Measurements from ENCODE around the gene UBTD1.

UBTD1 gene

GRCh38 chr10:97500297-97500575, 1.5 kb downstream of the UBTD1 start:
- H3K27ac ChIP-seq (ENCODE audit: low read depth, low read length, severe bottlenecking): no peak overlapping the region
- peaks cover 14% of the 10 kb centered on the region for H3K4me1 ChIP-seq (ENCODE audit: control insufficient read depth, insufficient read depth, low read length, poor library complexity, severe bottlenecking)
- peaks cover 10% of the 10 kb centered on the region for H3K36me3 ChIP-seq (ENCODE audit: control insufficient read depth, insufficient read depth, low read length)
- H3K9me3 ChIP-seq (ENCODE audit: control insufficient read depth, low read length): no peaks in the 10 kb centered on the region
- 66 to 92% methylated on average over 2 of the region's 2 CpGs for WGBS, 2 experiments (ENCODE audit: insufficient coverage in 2 of 2)
- H3K4me3 ChIP-seq (ENCODE audit: extremely low read depth, insufficient read depth, low read length, poor library complexity, severe bottlenecking): peak overlapping the region; percentile 94

DNA sequence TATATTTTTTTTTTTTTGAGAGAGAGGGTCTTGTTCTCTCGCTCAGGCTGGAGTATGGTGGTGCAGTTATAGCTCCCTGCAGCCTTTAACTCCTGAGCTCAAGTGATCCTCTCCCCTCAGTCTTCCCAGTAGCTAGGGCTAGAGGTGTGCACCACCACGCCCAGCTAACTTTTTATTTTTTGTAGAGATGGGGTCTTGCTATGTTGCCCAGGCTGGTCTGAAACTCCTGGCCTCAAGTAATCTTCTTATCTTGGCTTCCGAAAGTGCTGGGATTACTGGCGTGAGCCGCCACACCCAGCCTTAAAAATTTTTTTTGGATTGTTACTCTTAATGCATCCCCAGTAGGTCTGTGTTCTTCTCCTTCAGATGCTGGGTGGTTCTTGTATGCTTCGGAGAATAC, 4.2 kb downstream of the UBTD1 start:
- H3K36me3 ChIP-seq (ENCODE audit: control insufficient read depth, insufficient read depth, low read length): peaks cover 10% of the 10 kb centered on the region
- H3K9me3 ChIP-seq (ENCODE audit: control insufficient read depth, low read length): no peaks in the 10 kb centered on the region
- H3K4me3 ChIP-seq (ENCODE audit: extremely low read depth, insufficient read depth, low read length, poor library complexity, severe bottlenecking): no peak overlapping the region
- peaks cover 7% of the 10 kb centered on the region for H3K4me1 ChIP-seq (ENCODE audit: control insufficient read depth, insufficient read depth, low read length, poor library complexity, severe bottlenecking)
- H3K27ac ChIP-seq (ENCODE audit: low read depth, low read length, severe bottlenecking): no peak overlapping the region
- 100% methylated on average over 1 of the region's 6 CpGs; no CpG with 5 or more reads in 1 of the 2 experiments for WGBS, 2 experiments (ENCODE audit: insufficient coverage in 2 of 2)

- peaks cover 10% of the 10 kb centered on the region for H3K36me3 ChIP-seq (ENCODE audit: control insufficient read depth, insufficient read depth, low read length)
- H3K27ac ChIP-seq (ENCODE audit: low read depth, low read length, severe bottlenecking): no peak overlapping the region
- H3K4me3 ChIP-seq (ENCODE audit: extremely low read depth, insufficient read depth, low read length, poor library complexity, severe bottlenecking): no peak overlapping the region
- 100% methylated on average over 2 of the region's 3 CpGs for WGBS, 2 experiments (ENCODE audit: insufficient coverage in 2 of 2)
- no peaks in the 10 kb centered on the region for H3K9me3 ChIP-seq (ENCODE audit: control insufficient read depth, low read length)
- peaks cover 9% of the 10 kb centered on the region for H3K4me1 ChIP-seq (ENCODE audit: control insufficient read depth, insufficient read depth, low read length, poor library complexity, severe bottlenecking)
Observed at GRCh38 chr10:97503406-97503805, 4.7 kb downstream of the UBTD1 start.

GRCh38 chr10:97505152-97505551, 6.4 kb downstream of the UBTD1 start:
- no peak overlapping the region for H3K4me3 ChIP-seq (ENCODE audit: extremely low read depth, insufficient read depth, low read length, poor library complexity, severe bottlenecking)
- no peak overlapping the region for H3K27ac ChIP-seq (ENCODE audit: low read depth, low read length, severe bottlenecking)
- peaks cover 10% of the 10 kb centered on the region for H3K36me3 ChIP-seq (ENCODE audit: control insufficient read depth, insufficient read depth, low read length)
- no peaks in the 10 kb centered on the region for H3K9me3 ChIP-seq (ENCODE audit: control insufficient read depth, low read length)
- WGBS, 2 experiments (ENCODE audit: insufficient coverage in 2 of 2): no CpG with 5 or more reads among the region's 1 CpG
- peaks cover 9% of the 10 kb centered on the region for H3K4me1 ChIP-seq (ENCODE audit: control insufficient read depth, insufficient read depth, low read length, poor library complexity, severe bottlenecking)

GRCh38 chr10:97506199-97506991, 7.7 kb downstream of the UBTD1 start:
- Histone ChIP-seq H3K9me3 (ENCODE audit: control insufficient read depth, low read length) (no peaks in the 10 kb centered on the region), H3K4me1 (ENCODE audit: control insufficient read depth, insufficient read depth, low read length, poor library complexity, severe bottlenecking) (peaks cover 8% of the 10 kb centered on the region), H3K36me3 (ENCODE audit: control insufficient read depth, insufficient read depth, low read length) (peaks cover 10% of the 10 kb centered on the region), H3K4me3 (ENCODE audit: extremely low read depth, insufficient read depth, low read length, poor library complexity, severe bottlenecking) (no peak overlapping the region), H3K27ac (ENCODE audit: low read depth, low read length, severe bottlenecking) (no peak overlapping the region)
- 82 to 83% methylated on average over 2 to 3 of the region's 3 CpGs for WGBS, 2 experiments (ENCODE audit: insufficient coverage in 2 of 2)

DNA sequence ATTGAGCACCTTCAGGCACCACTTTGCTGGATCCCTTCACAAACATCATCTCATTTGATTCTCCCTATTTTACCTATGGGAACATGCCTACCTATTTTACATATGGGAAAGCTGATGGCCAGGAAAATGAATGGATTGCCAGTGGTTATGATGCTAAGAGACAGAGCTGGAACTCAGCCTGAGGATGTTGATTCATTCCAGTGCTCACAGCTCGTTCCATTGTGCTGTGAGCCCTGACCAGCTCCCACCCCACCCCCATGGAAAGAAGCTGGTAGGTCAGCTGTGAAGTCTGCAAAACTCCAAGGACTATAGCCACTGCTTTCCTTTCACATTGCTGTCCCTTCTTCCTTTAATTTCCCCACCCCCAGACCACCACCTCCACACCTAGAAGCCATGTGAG, 9.6 kb downstream of the UBTD1 start:
- peaks cover 8% of the 10 kb centered on the region for H3K36me3 ChIP-seq (ENCODE audit: control insufficient read depth, insufficient read depth, low read length)
- H3K9me3 ChIP-seq (ENCODE audit: control insufficient read depth, low read length): no peaks in the 10 kb centered on the region
- no CpG with 5 or more reads among the region's 1 CpG for whole genome bisulfite sequencing, 2 experiments (ENCODE audit: insufficient coverage in 2 of 2)
- H3K4me3 ChIP-seq (ENCODE audit: extremely low read depth, insufficient read depth, low read length, poor library complexity, severe bottlenecking): no peak overlapping the region
- H3K27ac ChIP-seq (ENCODE audit: low read depth, low read length, severe bottlenecking): no peak overlapping the region
- peaks cover 8% of the 10 kb centered on the region for H3K4me1 ChIP-seq (ENCODE audit: control insufficient read depth, insufficient read depth, low read length, poor library complexity, severe bottlenecking)

DNA sequence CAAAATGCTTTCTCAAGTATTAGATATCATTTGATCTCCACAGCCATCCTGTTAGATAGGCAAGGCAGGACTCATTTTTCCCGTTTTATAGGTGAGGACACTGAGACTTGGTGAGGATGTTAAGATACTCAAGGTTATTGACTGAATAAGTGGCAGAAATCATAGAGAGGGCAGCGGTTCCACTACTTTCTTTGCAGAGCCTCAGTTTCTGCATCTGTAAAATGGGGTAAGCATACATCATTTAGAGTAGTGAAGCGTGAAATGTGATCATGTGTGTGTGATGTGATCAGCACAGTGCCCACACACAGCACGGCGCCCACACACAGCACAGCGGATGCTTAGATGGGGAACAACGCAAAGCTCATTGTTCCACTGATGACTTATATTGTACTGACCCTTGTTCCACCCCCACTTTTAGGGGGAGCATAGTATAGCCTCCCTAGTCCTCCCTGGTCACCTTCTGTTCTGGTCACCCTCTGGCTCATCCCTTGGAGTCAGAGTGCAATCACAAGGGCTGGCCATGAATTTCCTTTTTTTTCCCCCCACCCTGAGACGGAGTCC, 10.5 kb downstream of the UBTD1 start:
- no peak overlapping the region for H3K27ac ChIP-seq (ENCODE audit: low read depth, low read length, severe bottlenecking)
- peaks cover under 1% of the 10 kb centered on the region for H3K36me3 ChIP-seq (ENCODE audit: control insufficient read depth, insufficient read depth, low read length)
- no peaks in the 10 kb centered on the region for H3K9me3 ChIP-seq (ENCODE audit: control insufficient read depth, low read length)
- WGBS, 2 experiments (ENCODE audit: insufficient coverage in 2 of 2): 95 to 97% methylated on average over 7 of the region's 8 CpGs
- H3K4me1 ChIP-seq (ENCODE audit: control insufficient read depth, insufficient read depth, low read length, poor library complexity, severe bottlenecking): peaks cover 8% of the 10 kb centered on the region
- H3K4me3 ChIP-seq (ENCODE audit: extremely low read depth, insufficient read depth, low read length, poor library complexity, severe bottlenecking): no peak overlapping the region

GRCh38 chr10:97510686-97511085, 12.0 kb downstream of the UBTD1 start:
- Histone ChIP-seq H3K4me1 (ENCODE audit: control insufficient read depth, insufficient read depth, low read length, poor library complexity, severe bottlenecking) (peaks cover 8% of the 10 kb centered on the region), H3K9me3 (ENCODE audit: control insufficient read depth, low read length) (no peaks in the 10 kb centered on the region), H3K27ac (ENCODE audit: low read depth, low read length, severe bottlenecking) (no peak overlapping the region), H3K36me3 (ENCODE audit: control insufficient read depth, insufficient read depth, low read length) (no peaks in the 10 kb centered on the region), H3K4me3 (ENCODE audit: extremely low read depth, insufficient read depth, low read length, poor library complexity, severe bottlenecking) (no peak overlapping the region)
- 96 to 100% methylated on average over 3 to 4 of the region's 4 CpGs for WGBS, 2 experiments (ENCODE audit: insufficient coverage in 2 of 2)

- Histone ChIP-seq H3K9me3 (ENCODE audit: control insufficient read depth, low read length) (no peaks in the 10 kb centered on the region), H3K36me3 (ENCODE audit: control insufficient read depth, insufficient read depth, low read length) (no peaks in the 10 kb centered on the region), H3K27ac (ENCODE audit: low read depth, low read length, severe bottlenecking) (no peak overlapping the region), H3K4me3 (ENCODE audit: extremely low read depth, insufficient read depth, low read length, poor library complexity, severe bottlenecking) (no peak overlapping the region), H3K4me1 (ENCODE audit: control insufficient read depth, insufficient read depth, low read length, poor library complexity, severe bottlenecking) (peaks cover 8% of the 10 kb centered on the region)
- WGBS, 2 experiments (ENCODE audit: insufficient coverage in 2 of 2): 100% methylated on average over 1 of the region's 3 CpGs
Observed at GRCh38 chr10:97511711-97512440, 13.2 kb downstream of the UBTD1 start.

DNA sequence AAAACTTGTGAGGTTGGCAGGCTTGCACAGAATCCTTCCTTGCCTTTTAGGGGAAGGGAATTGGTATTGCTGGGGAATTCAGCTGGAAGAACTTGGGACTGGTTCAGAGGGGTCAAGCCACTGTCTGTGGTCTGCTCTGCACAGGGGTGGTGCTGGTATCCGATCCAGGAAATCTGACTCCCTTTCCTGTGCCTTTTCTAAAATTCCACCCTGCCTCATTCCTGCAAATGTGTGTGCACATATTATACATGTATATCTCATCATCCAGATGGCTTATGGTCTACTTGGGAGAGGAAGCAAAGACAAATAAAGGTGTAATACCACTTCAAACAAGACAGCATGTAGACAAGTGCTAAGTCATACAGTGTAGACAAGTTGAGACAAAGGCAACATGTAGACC, 14.3 kb downstream of the UBTD1 start:
- peaks cover 6% of the 10 kb centered on the region for H3K4me1 ChIP-seq (ENCODE audit: control insufficient read depth, insufficient read depth, low read length, poor library complexity, severe bottlenecking)
- no peak overlapping the region for H3K4me3 ChIP-seq (ENCODE audit: extremely low read depth, insufficient read depth, low read length, poor library complexity, severe bottlenecking)
- H3K9me3 ChIP-seq (ENCODE audit: control insufficient read depth, low read length): no peaks in the 10 kb centered on the region
- no peaks in the 10 kb centered on the region for H3K36me3 ChIP-seq (ENCODE audit: control insufficient read depth, insufficient read depth, low read length)
- H3K27ac ChIP-seq (ENCODE audit: low read depth, low read length, severe bottlenecking): no peak overlapping the region
- 100% methylated on average over 1 of the region's 1 CpG; no CpG with 5 or more reads in 1 of the 2 experiments for WGBS, 2 experiments (ENCODE audit: insufficient coverage in 2 of 2)

DNA sequence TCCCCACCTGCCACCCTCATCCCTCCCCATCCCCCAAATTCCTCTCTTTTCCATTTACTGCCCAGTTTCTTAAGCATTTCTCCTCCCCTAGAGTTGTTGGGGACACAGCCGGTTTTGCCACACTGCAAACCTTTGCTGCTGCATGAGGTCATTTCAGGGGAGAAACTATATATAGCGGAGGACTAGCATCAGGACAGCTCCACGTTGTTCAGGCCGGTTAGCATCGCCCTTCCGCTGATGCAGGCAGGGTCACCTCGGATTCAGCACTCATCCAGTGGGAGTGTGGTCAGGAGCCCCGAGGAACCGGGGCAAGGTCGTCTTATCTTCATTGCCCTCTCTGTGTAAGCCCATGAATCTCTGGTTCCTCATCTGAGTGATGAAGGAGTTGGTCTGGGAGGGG, 15.6 kb downstream of the UBTD1 start:
- Histone ChIP-seq H3K27ac (ENCODE audit: low read depth, low read length, severe bottlenecking) (no peak overlapping the region), H3K36me3 (ENCODE audit: control insufficient read depth, insufficient read depth, low read length) (no peaks in the 10 kb centered on the region), H3K4me1 (ENCODE audit: control insufficient read depth, insufficient read depth, low read length, poor library complexity, severe bottlenecking) (peaks cover 13% of the 10 kb centered on the region), H3K9me3 (ENCODE audit: control insufficient read depth, low read length) (no peaks in the 10 kb centered on the region), H3K4me3 (ENCODE audit: extremely low read depth, insufficient read depth, low read length, poor library complexity, severe bottlenecking) (no peak overlapping the region)
- WGBS, 2 experiments (ENCODE audit: insufficient coverage in 2 of 2): 90 to 92% methylated on average over 10 of the region's 10 CpGs
